Lower leg skin (tissue), 4 donors: Measurements from ENCODE around the gene UBE2L5. TPM values are rescaled to one million over a fixed set of nuclear protein-coding genes. Genes with fewer than 3 reads are reported as not detected.
"Not testable (repeated sequence)": the region's sequence is repeated elsewhere in the genome, so short reads cannot be mapped to it uniquely, and the experiment has no call there.

Experiments
- DNase-seq, 2 donors: peaks; one replicate each; pipeline ENCODE4 v3.0.0-alpha.2; 2019; ENCODE audit warnings: low spot score in 2 of 2
- H3K4me3 ChIP-seq: fragments of 200-600 bp; sonication (generic); 2 replicates; pipeline ENCODE4 v1.5.1; 2017; ENCODE audit warnings: mild to moderate bottlenecking, low read depth; ENCODE audit not compliant: poor library complexity, severe bottlenecking
- POLR2A ChIP-seq, 2 donors: fragments of 450-650 bp; IDR thresholded peaks; one replicate each; pipeline ENCODE4 v1.6.1; 2016 to 2017; ENCODE audit warnings: antibody characterized with exemption in 2 of 2, mild to moderate bottlenecking in 1 of 2, moderate library complexity in 1 of 2
- WGBS, 2 donors: methylation state at CpG; one replicate each; pipeline ENCODE4 v1.1.5; 2018; 5-methylcytosine and 5-hydroxymethylcytosine counted together
- intact Hi-C: fragments of 100-400 bp; cut with DNase I; formaldehyde crosslinking; loops from one replicate; pipeline ENCODE4 v1.15.0; 2023; ENCODE audit warnings: low total_unique reads
- total RNA-seq, 4 donors: library from RNA; depleted of rRNA; stranded (reverse); fragments of >200 nt; gene quantifications; one replicate each; pipeline ENCODE4 v1.1.0, GENCODE V29; 2016
- TF ChIP-seq, protein P1 (sequence below), 3 donors: fragments of 450-650 bp; IDR thresholded peaks; one replicate each; pipeline ENCODE4 v1.5.1; 2016; ENCODE audit warnings: antibody characterized with exemption in 3 of 3, mild to moderate bottlenecking in 3 of 3, moderate library complexity in 2 of 3

Gene UBE2L5
- total RNA-seq, 4 donors from 2014 or later, result 0.13 to 0.20 TPM; not detected in 2

DNA sequence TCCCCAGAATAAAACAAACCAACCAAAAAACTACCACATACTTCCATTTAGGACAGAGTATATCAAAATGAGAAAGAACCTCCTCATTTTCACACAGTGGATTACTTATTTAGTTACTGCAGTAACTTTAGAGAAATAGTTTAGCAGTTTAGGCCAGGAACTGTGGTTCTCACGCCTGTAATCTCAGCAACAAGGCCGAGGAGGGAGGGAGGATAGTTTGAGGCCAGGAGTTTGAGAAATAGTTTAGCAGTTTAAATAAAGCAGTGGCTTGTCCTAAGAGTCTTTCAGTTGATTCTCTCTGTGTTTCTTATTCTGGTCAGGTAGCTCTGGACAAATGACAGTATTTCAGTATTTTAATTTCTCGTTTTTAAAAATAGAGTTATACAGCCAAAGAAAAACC, 34.0 kb downstream of the UBE2L5 start:
- DNase-seq, result no peak
- intact Hi-C loops, result loop anchor here (5.0 kb wide), 1 partner anchor 684 kb away; no protein-coding TSS in a partner anchor
- H3K4me3 ChIP-seq, result no peak overlapping the region
- TF ChIP-seq, protein P1, sequence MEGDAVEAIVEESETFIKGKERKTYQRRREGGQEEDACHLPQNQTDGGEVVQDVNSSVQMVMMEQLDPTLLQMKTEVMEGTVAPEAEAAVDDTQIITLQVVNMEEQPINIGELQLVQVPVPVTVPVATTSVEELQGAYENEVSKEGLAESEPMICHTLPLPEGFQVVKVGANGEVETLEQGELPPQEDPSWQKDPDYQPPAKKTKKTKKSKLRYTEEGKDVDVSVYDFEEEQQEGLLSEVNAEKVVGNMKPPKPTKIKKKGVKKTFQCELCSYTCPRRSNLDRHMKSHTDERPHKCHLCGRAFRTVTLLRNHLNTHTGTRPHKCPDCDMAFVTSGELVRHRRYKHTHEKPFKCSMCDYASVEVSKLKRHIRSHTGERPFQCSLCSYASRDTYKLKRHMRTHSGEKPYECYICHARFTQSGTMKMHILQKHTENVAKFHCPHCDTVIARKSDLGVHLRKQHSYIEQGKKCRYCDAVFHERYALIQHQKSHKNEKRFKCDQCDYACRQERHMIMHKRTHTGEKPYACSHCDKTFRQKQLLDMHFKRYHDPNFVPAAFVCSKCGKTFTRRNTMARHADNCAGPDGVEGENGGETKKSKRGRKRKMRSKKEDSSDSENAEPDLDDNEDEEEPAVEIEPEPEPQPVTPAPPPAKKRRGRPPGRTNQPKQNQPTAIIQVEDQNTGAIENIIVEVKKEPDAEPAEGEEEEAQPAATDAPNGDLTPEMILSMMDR (IDR thresholded peaks at IDR 0.05), result no peak
- no peak for TF ChIP-seq POLR2A (IDR thresholded peaks at IDR 0.05)
- WGBS, 2 donors, result 60 to 64% methylated on average over 3 of the region's 3 CpGs

DNA sequence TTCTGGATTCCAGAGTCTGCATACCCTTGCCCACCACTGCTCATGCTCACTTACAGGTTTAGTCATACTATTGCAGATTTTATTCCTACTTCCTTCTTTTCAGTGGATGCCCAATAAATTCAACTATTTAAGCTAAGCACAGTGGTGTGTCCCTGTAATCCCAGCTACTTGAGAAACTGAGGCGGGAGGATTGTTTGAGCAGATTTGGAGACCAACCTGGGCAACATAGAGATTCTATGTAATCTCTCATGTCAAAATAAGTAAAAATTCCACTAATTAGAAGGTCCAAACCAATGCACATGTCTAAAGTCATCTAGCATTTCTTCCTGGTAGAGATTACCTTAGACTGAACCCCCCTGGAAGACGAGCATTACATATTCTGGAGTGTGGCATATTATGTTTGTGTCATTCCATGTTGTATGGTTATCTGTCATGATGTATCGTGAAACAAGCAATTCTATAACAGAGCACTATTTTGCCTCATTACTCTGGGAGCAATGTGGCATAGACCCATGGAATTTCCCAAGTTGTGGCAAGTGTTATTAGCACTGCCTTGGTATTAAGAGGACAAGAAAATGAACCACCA, 35.1 kb downstream of the UBE2L5 start:
- intact Hi-C loops, result loop anchor here (5.0 kb wide), 1 partner anchor 685 kb away; no protein-coding TSS in a partner anchor
- no peak for TF ChIP-seq POLR2A (IDR thresholded peaks at IDR 0.05)
- TF ChIP-seq, protein P1 (IDR thresholded peaks at IDR 0.05), result no peak
- DNase-seq, result no peak
- 62 to 97% methylated on average over 3 of the region's 3 CpGs for WGBS, 2 donors
- no peak overlapping the region for H3K4me3 ChIP-seq

DNA sequence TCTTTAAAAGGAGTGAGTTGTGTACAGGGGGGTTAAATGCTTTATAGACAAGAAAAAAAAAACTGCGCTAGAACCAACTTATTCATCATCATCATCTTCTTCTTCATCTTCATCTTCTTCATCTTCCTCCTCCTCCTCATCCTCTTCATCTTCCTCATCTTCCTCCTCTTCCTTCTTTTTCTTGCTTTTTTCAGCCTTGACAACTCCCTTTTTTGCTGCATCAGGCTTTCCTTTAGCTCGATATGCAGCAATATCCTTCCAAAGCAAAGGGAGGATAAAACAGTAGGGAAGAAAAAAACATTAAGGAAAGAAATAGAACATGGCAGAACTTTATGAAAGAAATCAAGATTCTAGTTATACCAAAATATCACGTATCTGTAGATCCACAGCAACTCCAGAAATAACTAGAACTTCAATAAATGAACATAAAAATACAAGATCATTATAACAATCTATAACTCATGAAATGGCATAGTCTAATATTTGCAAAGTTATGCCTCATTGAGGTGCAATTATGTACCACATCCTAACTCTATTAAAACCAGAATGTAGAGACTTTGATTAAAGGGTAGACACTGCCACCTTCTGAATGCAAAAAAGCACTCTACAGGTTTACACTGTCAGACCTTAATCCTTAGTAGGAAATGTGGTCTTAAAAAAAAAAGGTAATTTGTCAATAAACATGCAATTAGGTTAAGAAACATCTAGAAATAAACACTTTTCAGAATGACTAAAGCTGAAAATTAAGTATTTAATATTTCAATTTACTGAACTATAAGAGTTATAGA, 39.2 kb downstream of the UBE2L5 start:
- intact Hi-C loops, result loop anchor here (5.0 to 10.0 kb wide), 2 partner anchors 54 to 327 kb away; no protein-coding TSS in a partner anchor
- WGBS, 2 donors, result 80 to 87% methylated on average over 3 of the region's 3 CpGs
- H3K4me3 ChIP-seq, DNase-seq: not testable (repeated sequence)

DNA sequence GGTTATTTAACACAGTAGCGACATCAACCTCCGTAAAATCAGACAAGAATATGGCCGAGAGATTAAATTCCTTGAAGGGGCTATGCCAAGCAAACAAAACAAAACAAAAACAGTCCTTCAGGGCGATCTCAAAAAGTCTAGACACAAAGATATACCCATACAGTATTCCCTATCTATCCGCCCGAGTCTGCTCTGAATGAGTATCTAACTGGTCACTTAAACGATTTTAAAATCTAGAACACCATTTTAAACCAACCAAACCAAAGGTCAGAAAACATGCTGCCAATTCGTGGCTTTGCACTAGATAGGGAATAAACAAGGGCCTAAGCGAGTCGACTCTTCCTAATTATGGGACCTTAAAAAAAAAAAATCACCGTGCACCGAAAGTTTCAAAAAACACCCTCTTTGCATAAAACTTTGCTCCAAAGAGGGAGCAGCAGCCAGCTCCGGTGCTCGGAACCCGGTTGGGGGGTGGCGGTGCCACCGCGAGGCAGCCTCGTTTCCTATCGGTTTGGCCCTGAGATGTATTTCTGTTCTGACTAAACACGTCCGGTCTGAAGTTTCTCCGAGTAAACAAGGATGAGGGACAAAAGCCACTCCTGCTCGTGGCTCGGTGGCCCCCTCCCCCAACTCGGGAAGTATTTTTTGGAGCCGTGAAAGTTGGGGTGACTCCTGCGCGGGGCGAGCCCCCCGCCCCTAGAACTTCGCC, 41.6 kb downstream of the UBE2L5 start:
- TF ChIP-seq, protein P1 (IDR thresholded peaks at IDR 0.05), result no peak
- no peak for TF ChIP-seq POLR2A (IDR thresholded peaks at IDR 0.05)
- WGBS, 2 donors, result 0 to 1% methylated on average over 26 of the region's 32 CpGs
- intact Hi-C loops, result loop anchor here (5.0 to 10.0 kb wide), 2 partner anchors 57 to 329 kb away; no protein-coding TSS in a partner anchor
- H3K4me3 ChIP-seq, result peak overlapping the region; percentile 56
- peak in 1 of 2 donors; percentile 61 for DNase-seq

DNA sequence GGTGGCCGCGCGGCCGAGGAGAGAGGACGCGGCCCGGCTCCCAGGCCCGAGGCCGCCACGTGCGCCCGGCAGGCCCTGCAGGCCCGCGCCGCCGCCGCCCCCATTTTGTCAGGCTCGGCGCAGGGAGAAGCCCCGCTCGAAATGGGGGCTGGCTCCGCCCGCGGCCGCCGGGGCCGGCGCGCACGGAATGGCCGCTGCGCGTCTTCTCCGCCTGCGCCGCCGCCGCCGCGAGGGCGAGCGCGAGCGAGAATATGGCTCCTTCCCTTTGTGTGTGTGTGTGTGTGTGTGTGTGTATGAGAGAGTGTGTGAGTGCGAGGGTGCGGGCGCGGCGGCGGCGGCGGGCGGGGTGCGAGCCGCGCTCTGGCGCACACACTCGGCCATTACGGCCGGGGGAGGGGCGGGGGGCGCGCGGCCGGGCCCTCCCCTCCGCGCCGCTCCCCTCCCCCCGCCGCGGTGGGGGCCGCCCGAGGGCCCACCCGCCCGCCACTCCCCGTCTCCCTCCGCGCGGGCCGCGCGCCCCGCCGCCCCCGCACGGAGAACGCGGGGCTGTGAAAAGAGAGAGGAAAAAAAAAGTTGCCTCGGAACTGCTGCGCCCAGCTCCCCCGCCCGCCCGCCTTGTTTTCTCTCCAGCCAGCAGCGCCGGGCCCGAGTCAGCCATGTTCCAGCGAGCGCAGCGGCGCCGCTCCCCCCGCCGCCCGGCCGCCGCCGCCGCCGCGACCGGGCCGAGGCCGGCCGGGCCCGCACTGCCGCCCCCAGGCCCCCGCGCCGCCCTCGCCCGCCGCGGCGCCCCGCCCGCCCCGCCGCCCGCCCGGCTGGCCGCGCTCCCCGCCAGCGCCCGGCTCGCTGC, 42.4 kb downstream of the UBE2L5 start:
- peak overlapping the region; percentile 56 for H3K4me3 ChIP-seq
- no peak for TF ChIP-seq POLR2A (IDR thresholded peaks at IDR 0.05)
- TF ChIP-seq, protein P1 (IDR thresholded peaks at IDR 0.05), result no peak
- DNase-seq, result peak; percentile 53 to 94
- intact Hi-C loops, result loop anchor here (5.0 to 10.0 kb wide), 2 partner anchors 57 to 330 kb away; no protein-coding TSS in a partner anchor
- 0 to 3% methylated on average over 14 to 34 of the region's 136 CpGs for WGBS, 2 donors
